GM12872 (cell line): ENCODE measurements around the gene S100A2.

Source experiments
- CTCF ChIP-seq: IDR thresholded peaks from 3 replicates; pipeline ENCODE4 v1.5.1; 2011; ENCODE audit warnings: low read depth, mild to moderate bottlenecking, low read length, moderate library complexity; ENCODE audit not compliant: insufficient read depth

S100A2 gene

GRCh38 chr1:153611356-153611755 lies 45.7 kb upstream of the S100A2 start:
- no peak for TF ChIP-seq CTCF

- TF ChIP-seq CTCF = no peak
Observed at GRCh38 chr1:153610811-153611301, 45.2 kb upstream of the S100A2 start.

DNA sequence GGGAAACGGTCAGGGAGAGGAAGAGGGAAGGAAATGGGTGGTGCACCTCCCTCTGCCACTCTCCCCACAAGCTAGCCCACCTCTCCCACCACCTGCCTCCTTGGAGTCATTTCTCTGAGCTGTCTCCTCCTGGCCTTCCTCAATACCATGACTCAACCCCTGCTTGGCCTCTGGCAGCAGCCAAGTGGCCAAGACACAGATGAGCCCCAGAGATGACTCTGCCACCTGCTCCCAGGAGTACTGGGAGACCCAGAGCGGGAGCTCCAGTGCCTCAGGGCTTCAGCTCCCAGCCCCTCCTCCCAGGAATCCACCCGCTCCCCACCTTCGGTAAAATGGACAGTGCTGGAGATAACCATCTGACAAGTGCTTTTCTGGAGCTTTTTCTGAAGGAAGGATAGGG lies 44.7 kb upstream of the S100A2 start:
- no peak for TF ChIP-seq CTCF

GRCh38 chr1:153609585-153609907 lies 43.9 kb upstream of the S100A2 start:
- TF ChIP-seq CTCF = no peak

GRCh38 chr1:153608742-153609584 lies 43.3 kb upstream of the S100A2 start:
- TF ChIP-seq CTCF = no peak

DNA sequence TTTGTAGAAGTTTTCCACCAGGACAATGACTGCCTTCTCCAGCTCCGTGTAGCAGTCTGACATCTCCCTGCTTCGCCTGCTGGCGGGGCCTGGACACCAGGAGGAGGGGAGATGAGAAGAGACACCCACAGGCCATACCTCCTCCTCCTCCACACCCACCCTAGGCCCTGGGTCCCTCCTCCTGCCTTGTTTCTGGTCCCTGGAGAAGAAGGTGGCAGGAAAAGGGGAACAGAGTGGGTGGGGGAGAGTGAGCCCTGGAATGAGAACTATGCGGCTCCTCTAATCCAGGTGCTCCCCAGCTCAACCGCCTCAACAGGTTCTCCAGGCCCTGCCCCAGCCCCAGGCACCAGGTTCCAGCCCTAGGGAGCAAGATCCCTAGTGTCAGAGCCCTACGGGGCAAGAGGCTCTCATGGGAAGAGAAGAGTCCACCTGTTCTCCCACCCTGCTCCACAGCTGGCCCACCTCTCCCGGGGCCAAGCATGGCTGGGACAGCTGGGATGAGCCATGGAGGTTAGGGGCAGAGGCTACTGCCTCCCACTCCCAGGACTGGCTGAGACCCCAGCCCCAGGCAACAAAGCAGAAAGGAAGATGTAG lies 42.5 kb upstream of the S100A2 start:
- no peak for TF ChIP-seq CTCF

DNA sequence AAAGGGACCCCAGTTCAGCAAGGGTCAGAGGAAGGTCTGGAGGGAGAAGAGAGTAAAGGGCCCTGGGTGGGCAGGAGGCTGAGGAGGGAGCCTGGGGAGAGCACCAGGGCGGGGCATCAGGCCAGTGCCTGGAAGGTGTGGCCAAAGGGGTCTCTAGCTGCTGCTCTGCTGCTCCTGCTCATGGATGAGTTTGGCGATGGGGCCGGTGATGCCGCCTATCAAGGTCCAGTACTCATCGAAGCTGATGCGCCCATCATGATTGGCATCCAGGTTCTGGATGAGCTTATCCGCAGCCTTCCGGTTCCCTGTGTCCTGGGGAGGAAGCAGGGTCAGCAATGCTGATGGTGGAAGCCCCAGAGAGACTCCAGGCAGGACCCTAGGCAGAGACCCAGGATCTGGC lies 41.7 kb upstream of the S100A2 start:
- no peak for TF ChIP-seq CTCF
